ENCODE data around the gene PPY.
"Not testable (repeated sequence)": the region's sequence is repeated elsewhere in the genome, so short reads cannot be mapped to it uniquely, and the experiment has no call there.

PPY gene

DNA sequence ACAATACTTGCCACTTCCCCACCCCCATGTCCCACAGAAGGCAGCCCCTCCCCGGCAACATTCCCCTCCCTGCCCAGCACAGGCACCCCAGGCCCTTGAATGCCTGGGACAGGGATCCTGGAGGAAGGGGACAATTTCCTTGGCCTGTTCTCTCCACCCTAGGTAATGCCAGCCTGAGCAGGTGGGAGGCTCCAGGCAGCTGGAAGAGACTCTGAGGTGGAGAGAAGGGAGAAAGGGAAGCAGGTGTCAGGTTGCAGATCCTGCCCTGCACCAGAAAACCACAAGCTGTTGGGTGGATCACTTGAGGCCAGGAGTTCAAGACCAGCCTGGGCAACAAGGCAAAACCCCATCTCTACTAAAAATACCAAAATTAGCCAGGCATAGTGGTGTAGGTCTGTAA is 43.8 kb downstream of the PPY start:
- Histone ChIP-seq H3K9me3 (replicated peaks; ENCODE audit: insufficient read depth, low read length) (no peaks in the 10 kb centered on the region), H3K36me3 (replicated peaks; ENCODE audit: insufficient read depth, low read length) (no peaks in the 10 kb centered on the region), H4K20me1 (ENCODE audit: insufficient read depth, low read length) (no peaks in the 10 kb centered on the region), H3K9me2 (replicated peaks; ENCODE audit: insufficient read depth, low read length) (no peaks in the 10 kb centered on the region), H2AFZ (ENCODE audit: low read length) (no peak overlapping the region), H3K27me3 (replicated peaks; ENCODE audit: insufficient read depth, low read length) (no peaks in the 10 kb centered on the region; the same call in 1 of the 2 replicates), H3K9ac (ENCODE audit: low read length) (no peak overlapping the region), H3K4me2 (ENCODE audit: low read depth, low read length) (no peak overlapping the region), H3F3A (ENCODE audit: insufficient read depth, low read length) (no peaks in the 10 kb centered on the region), H3K4me3 (ENCODE audit: low read length) (no peak overlapping the region), H3K4me1 (ENCODE audit: low read length) (peaks cover 3% of the 10 kb centered on the region; the same call in 1 of the 2 replicates), H3K27ac (ENCODE audit: low read length) (no peak overlapping the region), H3K79me2 (ENCODE audit: low read length) (no peaks in the 10 kb centered on the region)
- no peak for DNase-seq
- TF ChIP-seq EZH2 (optimal IDR thresholded peaks at IDR 0.05; ENCODE audit: low read depth, low read length), result no peak
- TF ChIP-seq EZH2phosphoT487 (IDR thresholded peaks at IDR 0.05; ENCODE audit: low read length), result no peak
- TF ChIP-seq, protein P1, sequence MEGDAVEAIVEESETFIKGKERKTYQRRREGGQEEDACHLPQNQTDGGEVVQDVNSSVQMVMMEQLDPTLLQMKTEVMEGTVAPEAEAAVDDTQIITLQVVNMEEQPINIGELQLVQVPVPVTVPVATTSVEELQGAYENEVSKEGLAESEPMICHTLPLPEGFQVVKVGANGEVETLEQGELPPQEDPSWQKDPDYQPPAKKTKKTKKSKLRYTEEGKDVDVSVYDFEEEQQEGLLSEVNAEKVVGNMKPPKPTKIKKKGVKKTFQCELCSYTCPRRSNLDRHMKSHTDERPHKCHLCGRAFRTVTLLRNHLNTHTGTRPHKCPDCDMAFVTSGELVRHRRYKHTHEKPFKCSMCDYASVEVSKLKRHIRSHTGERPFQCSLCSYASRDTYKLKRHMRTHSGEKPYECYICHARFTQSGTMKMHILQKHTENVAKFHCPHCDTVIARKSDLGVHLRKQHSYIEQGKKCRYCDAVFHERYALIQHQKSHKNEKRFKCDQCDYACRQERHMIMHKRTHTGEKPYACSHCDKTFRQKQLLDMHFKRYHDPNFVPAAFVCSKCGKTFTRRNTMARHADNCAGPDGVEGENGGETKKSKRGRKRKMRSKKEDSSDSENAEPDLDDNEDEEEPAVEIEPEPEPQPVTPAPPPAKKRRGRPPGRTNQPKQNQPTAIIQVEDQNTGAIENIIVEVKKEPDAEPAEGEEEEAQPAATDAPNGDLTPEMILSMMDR (IDR thresholded peaks at IDR 0.05; ENCODE audit: low read length), result no peak

DNA sequence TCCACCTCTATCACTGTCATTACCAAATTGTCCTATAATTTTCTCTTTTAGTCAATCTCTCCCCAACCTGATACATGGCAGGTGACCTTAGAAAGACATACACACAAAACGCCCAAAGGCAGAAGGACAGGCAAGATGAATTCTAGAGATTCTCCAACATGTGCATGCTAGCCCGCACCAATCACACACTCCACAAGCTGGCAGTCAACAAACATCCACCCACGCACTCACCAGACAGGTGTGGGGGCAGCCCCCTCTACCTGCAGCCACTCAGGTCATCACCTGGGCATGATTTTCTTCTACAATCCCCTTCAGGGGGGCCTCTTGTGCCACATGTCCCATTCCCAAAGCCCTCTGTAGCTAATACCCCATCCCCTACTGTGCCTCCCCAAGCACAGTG is 44.4 kb downstream of the PPY start:
- Histone ChIP-seq H3K4me3 (ENCODE audit: low read length) (no peak overlapping the region), H3K27ac (ENCODE audit: low read length) (no peak overlapping the region), H3K4me1 (ENCODE audit: low read length) (peaks cover 3% of the 10 kb centered on the region; the same call in 1 of the 2 replicates), H3K9me2 (replicated peaks; ENCODE audit: insufficient read depth, low read length) (no peaks in the 10 kb centered on the region), H2AFZ (ENCODE audit: low read length) (no peak overlapping the region), H3K9me3 (replicated peaks; ENCODE audit: insufficient read depth, low read length) (no peaks in the 10 kb centered on the region), H3K27me3 (replicated peaks; ENCODE audit: insufficient read depth, low read length) (no peaks in the 10 kb centered on the region; the same call in 1 of the 2 replicates), H3K79me2 (ENCODE audit: low read length) (no peaks in the 10 kb centered on the region), H4K20me1 (ENCODE audit: insufficient read depth, low read length) (no peaks in the 10 kb centered on the region), H3F3A (ENCODE audit: insufficient read depth, low read length) (no peaks in the 10 kb centered on the region), H3K4me2 (ENCODE audit: low read depth, low read length) (no peak overlapping the region), H3K36me3 (replicated peaks; ENCODE audit: insufficient read depth, low read length) (no peaks in the 10 kb centered on the region), H3K9ac (ENCODE audit: low read length) (no peak overlapping the region)
- no peak for DNase-seq
- TF ChIP-seq, protein P1 (IDR thresholded peaks at IDR 0.05; ENCODE audit: low read length), result no peak
- TF ChIP-seq EZH2 (optimal IDR thresholded peaks at IDR 0.05; ENCODE audit: low read depth, low read length), result no peak

DNA sequence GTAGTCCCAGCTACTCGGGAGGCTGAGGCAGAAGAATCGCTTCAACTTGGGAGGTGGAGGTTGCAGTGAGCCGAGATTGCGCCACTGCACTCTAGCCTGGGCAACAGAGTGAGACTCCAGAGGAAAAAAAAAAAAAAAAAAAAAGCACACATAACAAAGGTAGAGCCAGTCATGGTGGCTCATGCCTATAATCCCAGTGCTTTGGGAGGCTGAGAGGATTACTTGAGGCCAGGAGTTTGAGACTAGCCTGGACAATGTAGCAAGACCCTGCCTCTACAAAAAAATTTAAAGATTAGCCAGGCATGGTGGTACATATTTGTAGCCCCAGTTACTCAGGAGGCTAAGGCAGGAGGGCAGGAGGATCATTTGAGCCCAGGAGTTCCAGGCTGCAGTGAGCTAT is 47.8 kb downstream of the PPY start:
- H3K4me2 ChIP-seq (ENCODE audit: low read depth, low read length), result not testable (repeated sequence)

DNA sequence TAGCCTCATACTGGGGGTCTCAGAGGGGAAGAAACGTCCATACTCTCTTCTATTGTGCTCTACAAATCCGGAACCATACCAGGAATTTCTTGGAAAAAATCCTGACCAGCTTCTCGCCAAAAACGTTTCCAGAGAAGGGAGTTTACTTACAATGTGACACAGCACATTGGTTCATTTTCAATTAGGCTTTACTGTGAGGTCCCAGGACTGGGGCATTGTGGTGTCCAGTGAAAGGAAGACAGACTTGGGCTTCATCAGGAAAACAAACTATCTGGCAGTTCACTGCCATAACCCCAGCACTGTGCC is 49.7 kb downstream of the PPY start:
- Histone ChIP-seq H3K27me3 (replicated peaks; ENCODE audit: insufficient read depth, low read length) (no peaks in the 10 kb centered on the region), H3K4me1 (ENCODE audit: low read length) (no peaks in the 10 kb centered on the region), H3K4me3 (ENCODE audit: low read length) (no peak overlapping the region), H3K9ac (ENCODE audit: low read length) (no peak overlapping the region), H3K9me3 (replicated peaks; ENCODE audit: insufficient read depth, low read length) (no peaks in the 10 kb centered on the region), H3K4me2 (ENCODE audit: low read depth, low read length) (no peak overlapping the region), H4K20me1 (ENCODE audit: insufficient read depth, low read length) (no peaks in the 10 kb centered on the region), H3K9me2 (replicated peaks; ENCODE audit: insufficient read depth, low read length) (no peaks in the 10 kb centered on the region), H3K27ac (ENCODE audit: low read length) (no peak overlapping the region), H3K36me3 (replicated peaks; ENCODE audit: insufficient read depth, low read length) (no peaks in the 10 kb centered on the region), H3K79me2 (ENCODE audit: low read length) (no peaks in the 10 kb centered on the region), H2AFZ (ENCODE audit: low read length) (no peak overlapping the region), H3F3A (ENCODE audit: insufficient read depth, low read length) (no peaks in the 10 kb centered on the region)
- TF ChIP-seq EZH2phosphoT487 (IDR thresholded peaks at IDR 0.05; ENCODE audit: low read length) (no peak), EZH2 (optimal IDR thresholded peaks at IDR 0.05; ENCODE audit: low read depth, low read length) (no peak)
- TF ChIP-seq, protein P1 (IDR thresholded peaks at IDR 0.05; ENCODE audit: low read length), result no peak
- DNase-seq, result no peak

More for the DNA sequence above, 47.8 kb downstream of the PPY start:
- H3K9me3 ChIP-seq (replicated peaks; ENCODE audit: insufficient read depth, low read length); H2AFZ ChIP-seq (ENCODE audit: low read length); H3K9me2 ChIP-seq (replicated peaks; ENCODE audit: insufficient read depth, low read length); H3K4me3 ChIP-seq (ENCODE audit: low read length); H3K79me2 ChIP-seq (ENCODE audit: low read length); H3F3A ChIP-seq (ENCODE audit: insufficient read depth, low read length); H3K27ac ChIP-seq (ENCODE audit: low read length); DNase-seq; H3K9ac ChIP-seq (ENCODE audit: low read length); H3K36me3 ChIP-seq (replicated peaks; ENCODE audit: insufficient read depth, low read length); H3K4me1 ChIP-seq (ENCODE audit: low read length); H3K27me3 ChIP-seq (replicated peaks; ENCODE audit: insufficient read depth, low read length); H4K20me1 ChIP-seq (ENCODE audit: insufficient read depth, low read length): not testable (repeated sequence)

Data from MM.1S (cell line).